ENCODE data around the gene IFT25.
"Not testable (repeated sequence)": the region's sequence is repeated elsewhere in the genome, so short reads cannot be mapped to it uniquely, and the experiment has no call there.

Gene IFT25

DNA sequence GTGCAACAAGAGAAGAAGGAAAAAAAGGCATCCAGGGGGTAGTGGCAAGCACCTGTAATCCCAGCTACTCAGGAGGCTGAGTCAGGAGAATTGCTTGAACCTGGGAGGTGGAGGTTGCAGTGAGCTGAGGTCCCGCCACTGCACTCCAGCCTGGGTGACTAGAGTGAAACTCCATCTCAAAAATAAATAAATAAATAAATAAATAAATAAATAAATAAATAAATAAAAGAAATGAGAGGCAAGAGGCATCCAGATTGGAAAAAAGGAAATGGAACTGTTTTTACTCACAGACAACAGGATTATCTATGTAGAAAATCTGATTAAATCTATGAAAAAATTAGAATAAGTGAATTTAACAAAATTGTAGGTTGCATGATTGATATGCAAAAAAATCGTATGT is 49.0 kb upstream of the IFT25 start:
- H3K4me3 ChIP-seq (ENCODE audit: low read depth, low read length); H3K9me3 ChIP-seq (ENCODE audit: control insufficient read depth, insufficient read depth, low read depth, low read length); H3K4me1 ChIP-seq (ENCODE audit: control insufficient read depth, insufficient read depth, low read length); CTCF ChIA-PET; H3K27ac ChIP-seq (ENCODE audit: extremely low read depth, low read depth, low read length); H3K36me3 ChIP-seq (ENCODE audit: control insufficient read depth in 2 of 2, insufficient read depth in 1 of 2, low read length in 2 of 2); POLR2A ChIA-PET: not testable (repeated sequence)
- TF ChIP-seq ZNF791 (tag by site-specific recombination; IDR thresholded peaks at IDR 0.05) (0 out of 2 replicates have a peak, but pooled peaks have one; percentile 70), ZNF510 (tag by site-specific recombination; IDR thresholded peaks at IDR 0.05; ENCODE audit: insufficient replicate concordance) (peak; percentile 95), ZBTB1 (tag by site-specific recombination; IDR thresholded peaks at IDR 0.05) (0 out of 2 replicates have a peak, but pooled peaks have one; percentile 57), ZNF404 (tag by site-specific recombination; IDR thresholded peaks at IDR 0.05) (peak; percentile 95), ZFP37 (tag by site-specific recombination; IDR thresholded peaks at IDR 0.05) (peak; percentile 81), ZNF529 (tag by site-specific recombination; IDR thresholded peaks at IDR 0.05; ENCODE audit: insufficient replicate concordance) (peak; percentile 76), ZNF292 (tag by site-specific recombination; IDR thresholded peaks at IDR 0.05; ENCODE audit: borderline replicate concordance, low read depth) (peak; percentile 49; the same call in 1 of the 2 replicates), ZNF426 (tag by site-specific recombination; IDR thresholded peaks at IDR 0.05) (peak; percentile 99), ZNF394 (tag by site-specific recombination; IDR thresholded peaks at IDR 0.05; ENCODE audit: borderline replicate concordance) (peak; percentile 98), ZNF223 (tag by site-specific recombination; IDR thresholded peaks at IDR 0.05) (0 out of 2 replicates have a peak, but pooled peaks have one; percentile 66), ZFP3 (tag by site-specific recombination; IDR thresholded peaks at IDR 0.05; ENCODE audit: low read depth) (0 out of 2 replicates have a peak, but pooled peaks have one; percentile 42), AEBP2 (tag by site-specific recombination; IDR thresholded peaks at IDR 0.05; ENCODE audit: borderline replicate concordance) (peak; percentile 90; the same call in 1 of the 2 replicates), ZNF664 (tag by site-specific recombination; IDR thresholded peaks at IDR 0.05) (peak; percentile 83), RBAK (tag by site-specific recombination; IDR thresholded peaks at IDR 0.05) (0 out of 2 replicates have a peak, but pooled peaks have one; percentile 43), ZNF121 (tag by site-specific recombination; IDR thresholded peaks at IDR 0.05) (0 out of 2 replicates have a peak, but pooled peaks have one; percentile 46), ZNF341 (tag by site-specific recombination; IDR thresholded peaks at IDR 0.05; ENCODE audit: low read depth) (peak; percentile 46; the same call in 1 of the 2 replicates), MZF1 (tag by site-specific recombination; IDR thresholded peaks at IDR 0.05; ENCODE audit: borderline replicate concordance) (peak; percentile 51; the same call in 1 of the 2 replicates), ZNF514 (tag by site-specific recombination; IDR thresholded peaks at IDR 0.05) (0 out of 2 replicates have a peak, but pooled peaks have one; percentile 32), ZNF629 (tag by site-specific recombination; IDR thresholded peaks at IDR 0.05) (peak; percentile 70), ZNF639 (tag by site-specific recombination; IDR thresholded peaks at IDR 0.05) (peak; percentile 62; the same call in 1 of the 2 replicates), GLI2 (tag by site-specific recombination; IDR thresholded peaks at IDR 0.05; ENCODE audit: borderline replicate concordance, low read depth) (peak; percentile 75; the same call in 1 of the 2 replicates), ZNF560 (tag by site-specific recombination; IDR thresholded peaks at IDR 0.05; ENCODE audit: borderline replicate concordance) (peak; percentile 82), GFI1B (tag by site-specific recombination; IDR thresholded peaks at IDR 0.05) (0 out of 2 replicates have a peak, but pooled peaks have one; percentile 42), ZNF501 (tag by site-specific recombination; IDR thresholded peaks at IDR 0.05) (peak; percentile 63; the same call in 1 of the 2 replicates), ZNF518A (tag by site-specific recombination; conservative IDR thresholded peaks at IDR 0.05; ENCODE audit: low read depth) (peak; percentile 98), ZNF654 (tag by site-specific recombination; IDR thresholded peaks at IDR 0.05; ENCODE audit: low read depth) (peak; percentile 44)
- TF ChIP-seq, protein P1, sequence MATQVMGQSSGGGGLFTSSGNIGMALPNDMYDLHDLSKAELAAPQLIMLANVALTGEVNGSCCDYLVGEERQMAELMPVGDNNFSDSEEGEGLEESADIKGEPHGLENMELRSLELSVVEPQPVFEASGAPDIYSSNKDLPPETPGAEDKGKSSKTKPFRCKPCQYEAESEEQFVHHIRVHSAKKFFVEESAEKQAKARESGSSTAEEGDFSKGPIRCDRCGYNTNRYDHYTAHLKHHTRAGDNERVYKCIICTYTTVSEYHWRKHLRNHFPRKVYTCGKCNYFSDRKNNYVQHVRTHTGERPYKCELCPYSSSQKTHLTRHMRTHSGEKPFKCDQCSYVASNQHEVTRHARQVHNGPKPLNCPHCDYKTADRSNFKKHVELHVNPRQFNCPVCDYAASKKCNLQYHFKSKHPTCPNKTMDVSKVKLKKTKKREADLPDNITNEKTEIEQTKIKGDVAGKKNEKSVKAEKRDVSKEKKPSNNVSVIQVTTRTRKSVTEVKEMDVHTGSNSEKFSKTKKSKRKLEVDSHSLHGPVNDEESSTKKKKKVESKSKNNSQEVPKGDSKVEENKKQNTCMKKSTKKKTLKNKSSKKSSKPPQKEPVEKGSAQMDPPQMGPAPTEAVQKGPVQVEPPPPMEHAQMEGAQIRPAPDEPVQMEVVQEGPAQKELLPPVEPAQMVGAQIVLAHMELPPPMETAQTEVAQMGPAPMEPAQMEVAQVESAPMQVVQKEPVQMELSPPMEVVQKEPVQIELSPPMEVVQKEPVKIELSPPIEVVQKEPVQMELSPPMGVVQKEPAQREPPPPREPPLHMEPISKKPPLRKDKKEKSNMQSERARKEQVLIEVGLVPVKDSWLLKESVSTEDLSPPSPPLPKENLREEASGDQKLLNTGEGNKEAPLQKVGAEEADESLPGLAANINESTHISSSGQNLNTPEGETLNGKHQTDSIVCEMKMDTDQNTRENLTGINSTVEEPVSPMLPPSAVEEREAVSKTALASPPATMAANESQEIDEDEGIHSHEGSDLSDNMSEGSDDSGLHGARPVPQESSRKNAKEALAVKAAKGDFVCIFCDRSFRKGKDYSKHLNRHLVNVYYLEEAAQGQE (tag by site-specific recombination; IDR thresholded peaks at IDR 0.05), result peak; percentile 86

Measured in HEK293 (cell line).